ENCODE results near the gene NOSTRIN. TPM values are rescaled to one million over a fixed set of nuclear protein-coding genes. Genes with fewer than 3 reads are reported as not detected.

NOSTRIN gene
- total RNA-seq, 2 donors from 2014 or later = 0.42 to 0.73 TPM

DNA sequence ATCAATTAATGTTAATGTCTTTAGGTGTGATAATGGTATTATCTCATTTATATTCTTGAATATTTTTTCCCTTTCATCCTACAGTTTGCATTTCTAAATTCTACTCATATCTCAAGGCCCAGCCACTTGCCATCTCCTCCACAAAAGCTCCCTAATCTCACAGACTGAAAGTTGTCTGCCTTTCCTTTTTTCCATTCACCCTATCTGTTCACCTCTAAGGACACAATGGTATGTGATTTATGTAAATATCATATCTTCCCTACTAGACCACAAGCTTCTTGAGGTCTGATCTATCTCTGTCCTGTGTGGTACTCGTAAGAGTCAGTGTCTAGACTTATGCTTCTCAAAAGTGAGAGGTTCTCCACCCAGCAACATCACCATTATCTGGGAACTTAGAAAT is 91.7 kb downstream of the NOSTRIN start:
- no peak overlapping the region for H3K4me3 Mint-ChIP-seq
- no peaks in the 10 kb centered on the region for H3K9me3 Mint-ChIP-seq
- no peak for DNase-seq
- Histone ChIP-seq H3K9me3 (ENCODE audit: control insufficient read depth, low read length) (no peaks in the 10 kb centered on the region), H3K4me1 (ENCODE audit: control insufficient read depth, insufficient read depth, low read length) (peaks cover 2% of the 10 kb centered on the region), H3K27me3 (ENCODE audit: control insufficient read depth, insufficient read depth, low read length, poor library complexity, severe bottlenecking) (peaks cover 20% of the 10 kb centered on the region), H3K27ac (ENCODE audit: low read depth, low read length) (no peak overlapping the region), H3K36me3 (ENCODE audit: control insufficient read depth, insufficient read depth, low read length) (no peaks in the 10 kb centered on the region), H3K4me3 (ENCODE audit: low read length) (no peak overlapping the region), H3K9ac (ENCODE audit: extremely low read depth, low read length, poor library complexity, severe bottlenecking) (no peak overlapping the region)
- H3K27me3 Mint-ChIP-seq (ENCODE audit: insufficient read depth) = peaks cover 12% of the 10 kb centered on the region
- no peak overlapping the region for H3K27ac Mint-ChIP-seq
- WGBS, 2 experiments (ENCODE audit: insufficient coverage in 1 of 2, insufficient read length in 1 of 2) = 97% methylated on average over 1 of the region's 1 CpG; no CpG with 5 or more reads in 1 of the 2 experiments
- TF ChIP-seq, protein P1, sequence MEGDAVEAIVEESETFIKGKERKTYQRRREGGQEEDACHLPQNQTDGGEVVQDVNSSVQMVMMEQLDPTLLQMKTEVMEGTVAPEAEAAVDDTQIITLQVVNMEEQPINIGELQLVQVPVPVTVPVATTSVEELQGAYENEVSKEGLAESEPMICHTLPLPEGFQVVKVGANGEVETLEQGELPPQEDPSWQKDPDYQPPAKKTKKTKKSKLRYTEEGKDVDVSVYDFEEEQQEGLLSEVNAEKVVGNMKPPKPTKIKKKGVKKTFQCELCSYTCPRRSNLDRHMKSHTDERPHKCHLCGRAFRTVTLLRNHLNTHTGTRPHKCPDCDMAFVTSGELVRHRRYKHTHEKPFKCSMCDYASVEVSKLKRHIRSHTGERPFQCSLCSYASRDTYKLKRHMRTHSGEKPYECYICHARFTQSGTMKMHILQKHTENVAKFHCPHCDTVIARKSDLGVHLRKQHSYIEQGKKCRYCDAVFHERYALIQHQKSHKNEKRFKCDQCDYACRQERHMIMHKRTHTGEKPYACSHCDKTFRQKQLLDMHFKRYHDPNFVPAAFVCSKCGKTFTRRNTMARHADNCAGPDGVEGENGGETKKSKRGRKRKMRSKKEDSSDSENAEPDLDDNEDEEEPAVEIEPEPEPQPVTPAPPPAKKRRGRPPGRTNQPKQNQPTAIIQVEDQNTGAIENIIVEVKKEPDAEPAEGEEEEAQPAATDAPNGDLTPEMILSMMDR (conservative IDR thresholded peaks at IDR 0.05) = no peak
- no peaks in the 10 kb centered on the region for H3K36me3 Mint-ChIP-seq (ENCODE audit: low read depth)
- H3K4me1 Mint-ChIP-seq = peaks cover 1% of the 10 kb centered on the region

DNA sequence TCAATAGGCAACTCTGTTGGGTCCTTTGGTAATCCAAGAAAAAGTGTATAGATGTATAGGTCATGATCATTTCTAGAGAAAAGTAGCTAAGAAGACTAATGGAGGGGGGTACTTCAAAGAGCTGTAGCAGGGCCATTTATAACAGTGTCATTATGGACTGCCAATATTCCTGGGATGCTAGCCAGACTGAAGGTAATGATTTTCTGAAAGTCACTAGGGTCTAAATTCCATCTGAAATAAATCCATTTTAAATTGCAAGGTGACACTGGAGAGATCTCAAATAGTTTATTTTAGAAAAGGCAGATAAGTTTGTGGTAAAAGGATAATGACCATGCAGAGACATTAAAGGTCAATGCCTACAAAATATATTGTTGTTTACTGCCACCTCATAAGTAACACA is 92.3 kb downstream of the NOSTRIN start:
- TF ChIP-seq, protein P1 (conservative IDR thresholded peaks at IDR 0.05) = no peak
- no peaks in the 10 kb centered on the region for H3K4me1 Mint-ChIP-seq
- peaks cover 20% of the 10 kb centered on the region for H3K27me3 ChIP-seq (ENCODE audit: control insufficient read depth, insufficient read depth, low read length, poor library complexity, severe bottlenecking)
- H3K9me3 Mint-ChIP-seq = no peaks in the 10 kb centered on the region
- H3K27ac ChIP-seq (ENCODE audit: low read depth, low read length) = no peak overlapping the region
- H3K9ac ChIP-seq (ENCODE audit: extremely low read depth, low read length, poor library complexity, severe bottlenecking) = no peak overlapping the region
- no peaks in the 10 kb centered on the region for H3K4me1 ChIP-seq (ENCODE audit: control insufficient read depth, insufficient read depth, low read length)
- H3K27me3 Mint-ChIP-seq (ENCODE audit: insufficient read depth) = peaks cover 12% of the 10 kb centered on the region
- H3K36me3 ChIP-seq (ENCODE audit: control insufficient read depth, insufficient read depth, low read length) = no peaks in the 10 kb centered on the region
- no peaks in the 10 kb centered on the region for H3K9me3 ChIP-seq (ENCODE audit: control insufficient read depth, low read length)
- no peak overlapping the region for H3K4me3 Mint-ChIP-seq
- H3K4me3 ChIP-seq (ENCODE audit: low read length) = no peak overlapping the region
- no peak overlapping the region for H3K27ac Mint-ChIP-seq
- no peaks in the 10 kb centered on the region for H3K36me3 Mint-ChIP-seq (ENCODE audit: low read depth)
- no peak for DNase-seq

DNA sequence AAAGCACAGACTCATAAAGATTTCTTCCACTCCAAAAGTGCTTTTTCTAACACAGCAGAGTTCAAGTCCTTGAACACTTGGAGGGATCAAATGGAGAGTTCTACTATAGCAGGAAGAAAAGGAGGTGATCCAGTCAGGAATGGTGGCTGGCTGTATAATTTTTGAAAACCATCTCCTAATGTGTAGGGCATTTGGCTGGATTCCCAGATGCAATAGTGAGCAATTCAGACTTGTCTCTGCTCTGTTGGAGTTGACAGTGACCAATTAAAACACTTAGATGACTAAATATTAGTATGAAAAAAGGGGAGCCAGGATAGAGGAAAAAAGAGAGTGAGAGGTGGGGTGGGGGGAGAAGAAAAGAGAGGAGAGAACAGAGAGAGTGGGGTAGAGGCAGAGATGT is 93.3 kb downstream of the NOSTRIN start:
- no peaks in the 10 kb centered on the region for H3K36me3 Mint-ChIP-seq (ENCODE audit: low read depth)
- Histone ChIP-seq H3K9me3 (ENCODE audit: control insufficient read depth, low read length) (no peaks in the 10 kb centered on the region), H3K27me3 (ENCODE audit: control insufficient read depth, insufficient read depth, low read length, poor library complexity, severe bottlenecking) (peaks cover 19% of the 10 kb centered on the region), H3K9ac (ENCODE audit: extremely low read depth, low read length, poor library complexity, severe bottlenecking) (no peak overlapping the region), H3K27ac (ENCODE audit: low read depth, low read length) (no peak overlapping the region), H3K4me1 (ENCODE audit: control insufficient read depth, insufficient read depth, low read length) (no peaks in the 10 kb centered on the region), H3K36me3 (ENCODE audit: control insufficient read depth, insufficient read depth, low read length) (no peaks in the 10 kb centered on the region), H3K4me3 (ENCODE audit: low read length) (no peak overlapping the region)
- no peak overlapping the region for H3K27ac Mint-ChIP-seq
- no peak overlapping the region for H3K4me3 Mint-ChIP-seq
- TF ChIP-seq, protein P1 (conservative IDR thresholded peaks at IDR 0.05) = no peak
- peaks cover 12% of the 10 kb centered on the region for H3K27me3 Mint-ChIP-seq (ENCODE audit: insufficient read depth)
- H3K4me1 Mint-ChIP-seq = no peaks in the 10 kb centered on the region
- no peaks in the 10 kb centered on the region for H3K9me3 Mint-ChIP-seq
- DNase-seq = no peak

All from endodermal cell (in vitro differentiated cells).